NCI-H2081 treated with DMSO at 0.1 percent for 48 hours (cell line): ENCODE data around the gene MROH7.

Experiments used
- DNase-seq: peaks from one replicate; lab custom pipeline; 2025; lab: John Stamatoyannopoulos, UW

The MROH7 gene

GRCh38 chr1:54742282-54742681 lies 100.7 kb downstream of the MROH7 start:
- DNase-seq: peak; percentile 24

DNA sequence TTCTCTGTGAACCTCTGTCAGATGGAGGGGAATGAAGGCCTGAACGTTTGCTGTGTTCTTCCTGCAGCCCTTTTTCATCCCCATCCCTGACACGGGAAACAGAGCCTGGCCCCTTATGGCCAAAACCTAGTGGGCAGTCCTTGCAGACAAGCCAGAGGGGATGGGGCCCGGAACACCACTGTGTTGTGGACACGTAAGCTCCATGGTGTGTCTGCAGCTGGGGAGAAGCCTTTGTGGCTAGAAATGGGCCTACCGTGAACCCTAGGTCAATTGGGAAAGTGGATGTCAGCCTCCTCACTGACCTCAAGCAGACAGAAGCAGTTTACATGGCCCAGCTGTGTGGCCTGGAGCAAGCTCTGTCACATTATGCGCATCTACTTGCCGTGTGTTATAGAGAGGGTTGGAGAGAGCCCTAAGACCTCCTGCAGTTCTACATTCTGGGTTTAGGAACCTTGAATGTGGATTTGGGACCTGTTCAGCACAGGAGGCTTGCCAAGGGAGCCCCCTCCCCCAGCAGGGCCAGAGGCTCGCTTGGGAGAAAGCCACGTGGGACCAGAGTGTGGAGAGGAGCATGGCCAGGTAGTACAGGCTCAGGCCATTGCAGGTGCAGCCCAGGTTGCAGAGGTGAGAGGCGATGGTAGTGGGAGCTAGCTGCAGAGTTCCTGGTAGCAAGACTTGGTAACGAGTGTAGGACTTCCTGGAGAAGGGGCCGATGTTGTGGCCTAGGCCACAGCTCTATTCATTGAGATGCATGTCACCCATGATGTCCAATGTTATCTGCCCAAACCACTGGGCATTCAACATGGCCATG lies 102.0 kb downstream of the MROH7 start:
- no peak for DNase-seq

DNA sequence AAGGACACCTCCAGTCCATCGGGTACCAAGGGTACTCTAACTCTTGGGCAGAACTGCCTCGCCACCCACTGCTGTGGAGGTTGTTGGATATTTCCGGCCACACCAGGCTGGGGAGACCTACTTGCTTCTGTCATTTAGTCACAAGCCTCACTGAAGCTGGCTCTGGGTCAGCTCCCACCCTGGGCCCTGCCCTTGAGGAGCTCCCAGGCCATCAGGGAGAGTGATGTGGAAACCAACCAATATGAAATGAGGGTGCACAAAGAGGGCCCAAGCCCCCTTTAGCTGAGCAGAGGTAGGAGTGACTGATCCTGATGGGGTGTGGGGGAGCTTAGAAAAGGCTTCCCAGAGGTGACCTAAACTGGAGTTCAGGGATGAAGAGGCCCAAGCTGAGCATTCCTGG lies 103.1 kb downstream of the MROH7 start:
- DNase-seq: no peak

DNA sequence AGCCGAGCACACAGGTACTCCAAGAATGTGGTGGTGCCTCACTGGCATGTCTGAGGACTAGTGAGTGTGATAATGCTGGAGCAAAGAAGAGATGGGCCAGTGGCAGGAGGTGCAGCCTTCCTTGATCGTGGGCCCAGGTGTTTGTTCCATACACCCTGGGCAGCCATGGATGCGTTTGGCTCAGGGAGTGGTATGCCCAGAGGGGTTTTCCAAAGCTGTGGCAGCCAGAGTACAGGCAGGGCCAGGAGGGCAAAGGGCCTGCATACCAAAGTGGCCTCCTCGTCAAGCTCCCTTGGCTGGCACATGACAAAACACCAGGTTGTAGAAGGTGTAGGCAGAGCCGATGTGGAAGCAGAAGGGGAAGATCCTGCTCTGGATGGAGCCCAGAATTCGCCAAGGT lies 103.7 kb downstream of the MROH7 start:
- no peak for DNase-seq

GRCh38 chr1:54745864-54746263 lies 104.3 kb downstream of the MROH7 start:
- no peak for DNase-seq

DNA sequence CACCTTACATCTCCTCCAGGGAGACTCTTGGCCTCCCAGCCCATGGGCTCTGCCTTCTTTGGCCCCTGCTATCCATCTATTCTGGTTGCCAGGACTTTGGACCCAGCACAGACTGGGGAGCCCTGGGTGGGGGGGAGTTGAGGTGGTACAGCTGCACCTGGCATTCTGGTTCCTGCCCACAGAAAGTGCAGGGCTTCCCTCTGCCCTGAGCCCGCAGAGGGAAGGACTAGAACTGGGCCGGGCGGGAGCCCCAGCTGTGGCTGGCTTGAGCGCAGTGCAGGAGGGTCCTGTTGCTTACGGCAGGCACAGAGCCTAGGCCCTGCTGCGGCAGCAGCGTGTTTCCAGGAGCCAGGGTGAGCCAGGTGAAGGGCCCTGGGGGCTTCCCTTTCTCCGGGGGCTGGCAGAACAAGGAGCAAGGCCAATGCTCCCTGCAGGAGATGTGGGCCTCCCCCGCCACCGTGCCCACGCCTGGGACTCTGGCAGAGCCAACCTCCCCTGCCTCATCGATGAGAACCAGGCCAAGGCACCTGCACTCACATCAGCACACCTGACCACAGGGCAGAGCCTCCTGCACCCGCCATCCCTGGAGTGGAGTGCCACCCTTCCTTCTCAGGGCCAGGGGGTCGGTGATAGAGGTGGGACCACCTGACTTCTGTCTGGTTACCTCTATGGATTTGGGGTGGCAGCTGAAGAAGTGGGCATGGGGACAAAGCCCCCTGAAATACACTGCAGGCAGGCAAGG lies 106.7 kb downstream of the MROH7 start:
- no peak for DNase-seq

GRCh38 chr1:54750596-54750995 lies 109.0 kb downstream of the MROH7 start:
- no peak for DNase-seq

GRCh38 chr1:54751426-54751825 lies 109.8 kb downstream of the MROH7 start:
- no peak for DNase-seq

- no peak for DNase-seq
Measured at GRCh38 chr1:54754045-54754444, 112.5 kb downstream of the MROH7 start.

DNA sequence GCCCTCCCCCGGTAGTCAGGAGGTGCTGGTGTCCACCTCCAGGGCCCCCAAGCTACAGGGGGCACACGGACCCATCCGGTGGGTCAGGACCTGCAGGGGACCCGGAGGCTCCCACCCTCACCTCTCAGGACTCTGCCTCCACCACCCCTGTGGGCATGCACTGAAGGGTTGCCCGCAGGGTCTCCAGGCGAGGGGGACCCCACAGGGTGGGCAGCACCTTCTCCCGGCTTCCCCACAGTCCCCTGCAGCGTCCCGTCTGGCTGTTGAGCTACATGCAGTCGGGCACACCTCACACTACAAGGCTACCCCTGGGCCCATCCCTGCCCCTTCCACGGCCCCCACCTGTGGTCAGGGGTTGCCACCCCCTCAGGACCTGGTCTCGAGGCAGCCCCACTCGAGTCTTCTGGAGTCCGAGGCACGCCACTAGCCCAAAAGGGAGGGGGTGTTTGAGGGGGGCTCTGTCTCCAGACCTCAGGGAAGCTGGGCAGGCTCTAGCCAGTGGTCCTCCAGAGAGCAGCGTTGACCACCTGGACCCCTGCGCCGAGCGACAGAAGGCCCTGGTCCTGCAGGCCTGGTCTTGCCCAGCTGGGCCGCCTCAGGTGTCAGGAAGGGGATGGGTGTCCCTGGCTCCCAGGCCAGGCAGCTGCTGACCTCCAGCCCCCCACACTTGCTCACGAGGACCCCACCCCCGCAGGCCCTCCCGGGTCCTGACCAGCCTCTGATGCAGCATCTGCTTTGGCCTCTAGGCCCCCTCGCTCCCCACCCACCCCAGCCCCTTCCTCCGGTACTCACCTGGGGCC lies 113.1 kb downstream of the MROH7 start:
- no peak for DNase-seq

- no peak for DNase-seq
Measured at GRCh38 chr1:54757833-54758232, 116.2 kb downstream of the MROH7 start.

DNA sequence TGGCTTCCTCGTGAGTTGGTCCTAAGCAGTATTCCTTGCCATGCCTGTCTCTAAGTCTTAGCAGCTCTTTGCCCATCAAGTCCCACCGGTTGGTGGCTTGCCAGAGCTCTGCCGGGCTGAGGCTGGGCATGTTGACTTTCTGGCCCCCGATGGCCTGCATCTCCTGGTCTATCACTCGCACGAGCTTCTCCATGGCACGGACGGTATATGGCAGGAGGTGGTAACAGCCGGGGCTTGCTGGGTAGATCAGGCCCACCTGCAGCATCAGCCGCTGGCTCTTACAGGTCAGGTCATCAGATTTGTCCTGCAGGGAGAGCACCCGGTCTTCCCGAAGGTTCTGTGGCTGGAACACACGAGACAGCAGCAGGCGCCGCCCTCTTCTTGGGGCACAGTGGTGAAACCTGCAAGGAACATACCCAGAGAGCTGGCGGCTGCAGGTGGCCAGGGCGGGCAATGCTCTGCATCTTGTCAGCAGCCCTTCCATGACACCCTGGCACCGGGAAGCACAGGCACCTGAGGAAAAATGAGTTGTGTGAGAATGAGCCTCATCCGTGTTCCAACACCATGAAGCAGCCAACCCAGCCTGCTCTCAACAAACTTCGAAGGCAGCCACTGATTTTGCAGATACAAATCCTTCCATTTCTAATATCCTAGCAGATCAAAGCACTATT lies 117.2 kb downstream of the MROH7 start:
- no peak for DNase-seq
